DMS79 (cell line): ENCODE data around the gene MARCHF2.

ENCODE experiments used
- DNase-seq: peaks from one replicate; lab custom pipeline; 2025; lab: John Stamatoyannopoulos, UW

MARCHF2 gene

DNA sequence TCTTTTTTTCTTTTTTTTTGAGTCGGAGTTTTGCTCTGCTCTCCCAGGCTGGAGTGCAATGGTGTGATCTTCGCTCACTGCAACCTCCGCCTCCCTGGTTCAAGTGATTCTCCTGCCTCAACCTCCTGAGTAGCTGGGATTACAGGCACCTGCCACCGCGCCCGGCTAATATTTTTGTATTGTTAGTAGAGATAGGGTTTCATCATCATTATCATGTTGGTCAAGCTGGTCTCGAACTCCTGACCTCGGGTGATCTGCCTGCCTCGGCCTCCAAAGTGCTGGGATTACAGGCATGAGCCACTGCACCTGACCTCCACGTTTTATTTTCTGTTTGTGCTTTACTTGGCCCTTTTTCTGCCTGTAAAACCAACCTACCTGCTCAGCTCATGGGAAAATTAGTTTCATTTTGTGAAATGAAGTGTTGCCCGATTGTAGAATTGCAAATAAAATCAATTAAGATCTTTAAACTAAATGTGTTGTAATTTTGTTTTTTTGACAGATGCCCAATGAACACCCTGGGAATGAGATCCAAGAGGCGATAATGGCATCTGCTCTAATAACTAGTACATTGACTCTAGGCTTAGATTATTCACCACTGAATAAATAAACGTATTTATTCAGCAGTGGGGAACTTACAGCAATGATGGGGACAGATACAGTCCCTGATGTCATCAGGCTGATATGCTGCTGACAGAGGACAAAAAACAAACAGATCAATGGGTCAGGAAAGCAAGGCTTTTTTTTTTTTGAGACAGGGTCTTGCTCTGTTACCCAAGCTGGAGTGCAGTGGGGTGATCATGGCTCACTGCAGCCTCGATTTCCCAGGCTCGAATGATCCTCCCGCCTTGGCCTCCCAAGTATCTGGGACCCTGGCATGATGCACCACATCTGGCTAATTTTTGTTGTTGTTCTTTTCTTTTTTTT is 25.2 kb upstream of the MARCHF2 start:
- DNase-seq = no peak

DNA sequence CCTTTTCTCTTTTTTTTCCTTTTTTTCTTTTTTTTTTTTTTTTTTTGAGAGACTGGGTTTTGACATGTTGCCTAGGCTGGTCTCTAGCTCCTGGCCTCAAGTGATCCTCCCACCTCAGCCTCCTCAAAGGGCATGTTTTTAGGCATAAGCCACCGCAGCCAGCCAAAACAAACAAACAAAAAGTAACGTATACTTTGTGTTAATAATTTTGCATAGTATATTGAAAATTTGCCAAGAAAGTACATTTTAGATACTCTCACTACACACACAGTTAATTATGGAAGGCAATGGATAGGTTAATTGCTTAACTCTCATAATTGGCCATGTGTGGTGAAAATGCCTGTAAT is 24.5 kb upstream of the MARCHF2 start:
- no peak for DNase-seq

DNA sequence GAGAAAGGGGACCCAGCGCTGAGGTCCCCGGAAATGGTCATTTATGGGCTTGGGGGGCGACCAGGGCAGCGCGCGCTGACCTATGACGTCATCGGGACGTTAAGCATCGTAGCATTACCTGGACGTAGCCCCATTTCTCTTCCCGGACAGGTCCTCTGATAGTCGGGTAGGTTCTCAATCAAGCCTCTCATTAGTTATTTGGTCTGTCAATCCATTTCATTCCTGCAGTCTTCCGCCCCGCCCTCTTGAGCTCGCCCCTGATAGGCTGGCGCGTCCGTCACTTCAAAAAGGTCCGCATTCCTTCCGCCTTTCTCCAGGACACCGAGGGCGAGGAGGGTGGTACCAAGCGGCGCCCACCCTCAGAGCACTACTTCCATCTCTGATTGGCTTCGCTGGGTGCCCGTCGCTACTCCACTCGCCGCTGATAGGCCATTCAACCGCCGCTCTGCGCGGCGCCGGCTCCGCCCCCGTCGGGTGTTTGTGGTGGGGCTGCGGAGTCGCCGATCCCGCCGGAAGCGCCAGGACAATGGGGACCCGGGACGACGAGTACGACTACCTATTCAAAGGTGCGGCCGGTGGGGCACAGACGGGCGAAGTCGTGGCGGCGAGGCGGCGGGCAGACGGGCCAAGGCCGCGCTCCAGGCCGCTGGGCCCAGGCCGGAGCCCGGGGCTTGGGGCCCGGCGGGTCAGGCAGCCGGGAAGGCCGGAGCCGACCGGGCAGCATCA is 23.1 kb upstream of the MARCHF2 start, which contains the start of gene RAB11B:
TSS of gene RAB11B (plus strand) at position 470 of the 726 bp plus-strand sequence. CDS start at position 527, 57 bp downstream.
- DNase-seq = peak; percentile 100

DNA sequence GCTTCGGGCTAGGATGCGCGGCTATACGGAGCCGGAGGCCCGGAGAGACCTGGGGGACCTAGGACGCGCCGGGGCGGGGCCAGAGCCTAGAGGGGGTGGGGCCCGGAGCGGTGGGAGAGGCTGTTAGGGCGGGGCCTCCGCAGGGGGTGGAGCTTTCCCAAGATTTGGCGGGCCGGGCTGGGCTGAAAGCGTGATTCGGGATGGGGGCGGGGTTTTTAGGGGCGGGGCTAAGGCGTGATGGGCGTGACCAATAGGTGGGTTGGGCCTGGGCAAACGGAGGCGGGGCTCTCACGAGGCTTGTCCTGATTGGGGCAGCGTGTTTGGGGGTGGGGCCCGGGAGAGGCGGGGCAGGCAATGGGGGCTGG is 22.5 kb upstream of the MARCHF2 start:
- peak; percentile 61 for DNase-seq

DNA sequence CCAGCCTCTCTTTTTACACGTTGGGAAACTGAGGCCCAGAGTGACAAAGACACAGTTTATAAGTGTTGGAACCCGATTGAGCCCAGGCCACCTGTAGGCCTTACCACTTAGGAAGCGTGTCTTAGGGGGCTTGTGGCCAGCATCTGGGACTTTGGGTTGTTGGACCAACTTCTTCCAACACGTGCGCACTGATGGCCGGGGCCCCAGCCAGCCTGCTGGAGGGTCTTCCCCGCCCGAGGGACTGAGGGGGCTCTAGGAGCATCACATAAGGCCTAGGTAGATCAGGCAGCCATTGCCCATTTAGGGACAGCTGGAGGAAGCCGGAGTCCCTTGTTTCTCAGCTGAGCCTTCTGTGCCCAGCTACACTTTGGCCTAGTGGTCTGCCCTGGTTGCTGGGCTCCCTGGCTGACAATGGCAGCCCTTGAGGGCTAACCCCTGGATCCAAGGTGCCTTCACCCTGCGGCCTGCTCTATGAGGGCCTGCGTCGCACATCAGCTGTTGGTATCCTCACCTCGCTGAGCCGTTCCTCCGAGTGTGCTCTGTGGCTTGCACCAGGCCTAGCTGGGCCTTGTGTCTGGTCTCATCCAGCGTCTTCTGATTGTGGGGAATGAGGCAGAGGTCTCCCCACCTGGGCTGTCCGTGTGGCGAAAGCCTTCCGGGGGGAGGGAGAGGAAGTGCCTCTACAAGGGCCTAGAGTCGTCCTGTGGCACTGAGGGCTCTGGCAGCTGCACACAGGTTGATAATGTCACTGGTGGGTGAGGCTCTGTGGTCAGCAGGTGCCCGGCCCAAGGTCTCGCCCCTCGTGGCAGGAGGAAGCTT is 21.7 kb upstream of the MARCHF2 start:
- no peak for DNase-seq

DNA sequence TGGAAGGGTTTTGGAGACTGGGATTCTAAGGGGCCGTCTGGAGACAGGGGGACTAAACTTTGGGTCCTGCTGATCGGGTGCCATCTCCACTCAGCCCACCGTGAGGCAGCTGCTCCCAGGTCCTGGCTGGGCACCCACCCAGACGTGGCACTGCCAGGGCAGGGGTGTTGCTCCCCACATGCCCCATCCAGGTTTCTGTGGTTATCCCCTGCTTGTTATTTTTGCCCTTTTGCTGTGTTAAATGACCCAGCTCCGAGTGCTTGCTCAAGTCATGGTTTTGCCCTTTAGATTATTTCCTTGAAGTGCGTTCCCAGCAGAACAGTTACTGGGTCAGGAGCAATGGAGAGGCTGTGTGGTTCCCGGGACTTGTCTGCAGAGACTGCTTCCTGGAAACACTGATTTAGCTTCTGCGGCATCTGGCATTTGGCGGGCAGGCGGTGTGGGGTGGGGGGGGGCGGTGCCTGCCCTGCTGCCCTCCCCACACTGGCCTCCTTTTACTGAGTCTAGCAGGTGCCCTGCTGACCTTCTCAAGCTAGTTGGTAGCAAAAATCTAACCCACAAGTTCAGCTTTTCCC is 21.0 kb upstream of the MARCHF2 start:
- peak; percentile 65 for DNase-seq

DNA sequence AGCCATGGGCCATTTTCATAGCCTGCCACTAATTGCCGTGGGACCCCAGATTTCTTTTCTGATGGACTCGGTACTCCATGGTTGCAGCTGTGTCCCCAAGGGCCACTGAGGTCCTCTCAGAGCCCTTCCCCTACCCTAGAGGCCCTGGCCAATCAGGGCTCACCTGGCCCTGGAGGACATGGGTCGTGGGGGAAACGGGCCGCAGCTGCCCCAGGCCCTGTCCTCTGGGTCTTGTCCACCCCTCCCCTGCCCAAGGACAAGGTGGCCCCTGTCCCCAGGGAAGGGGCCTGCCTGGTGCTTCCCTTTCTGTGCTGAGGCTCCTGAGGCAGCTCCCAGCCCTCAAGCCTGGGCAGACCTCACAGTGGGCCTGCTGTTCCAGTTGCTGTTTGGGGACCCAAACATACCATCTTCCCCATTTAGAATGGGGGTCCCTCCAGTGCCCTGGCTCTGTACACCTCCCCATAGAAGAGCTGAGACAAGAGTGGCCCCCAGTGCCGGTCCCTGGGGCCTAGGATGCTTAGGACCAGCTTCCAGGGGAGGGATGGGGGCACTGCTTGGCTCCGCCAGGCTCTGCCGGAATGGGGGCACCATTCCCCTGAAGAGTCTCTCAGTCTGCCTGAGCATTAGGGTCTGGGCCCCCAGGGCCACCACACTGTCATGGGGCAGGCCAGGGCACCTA is 19.8 kb upstream of the MARCHF2 start:
- no peak for DNase-seq

DNA sequence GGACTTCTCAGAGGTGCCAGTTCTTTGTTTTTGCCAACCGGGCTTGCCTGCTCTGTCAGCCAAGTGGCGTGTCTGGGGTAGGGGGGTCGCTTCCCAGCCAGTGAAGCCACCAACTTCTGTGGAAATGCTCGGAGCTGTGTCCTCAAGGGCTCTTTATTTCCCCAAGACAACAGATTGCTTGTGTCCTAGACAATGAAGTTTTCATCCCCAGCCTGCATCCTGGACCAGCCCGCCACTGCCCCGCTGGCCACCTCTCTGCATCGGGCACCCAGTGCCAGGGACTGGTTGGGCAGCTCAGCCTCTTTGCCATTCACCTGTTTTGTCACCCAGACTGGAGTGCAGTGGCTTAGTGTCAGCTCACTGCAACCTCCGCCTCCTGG is 19.2 kb upstream of the MARCHF2 start:
- DNase-seq = no peak

DNA sequence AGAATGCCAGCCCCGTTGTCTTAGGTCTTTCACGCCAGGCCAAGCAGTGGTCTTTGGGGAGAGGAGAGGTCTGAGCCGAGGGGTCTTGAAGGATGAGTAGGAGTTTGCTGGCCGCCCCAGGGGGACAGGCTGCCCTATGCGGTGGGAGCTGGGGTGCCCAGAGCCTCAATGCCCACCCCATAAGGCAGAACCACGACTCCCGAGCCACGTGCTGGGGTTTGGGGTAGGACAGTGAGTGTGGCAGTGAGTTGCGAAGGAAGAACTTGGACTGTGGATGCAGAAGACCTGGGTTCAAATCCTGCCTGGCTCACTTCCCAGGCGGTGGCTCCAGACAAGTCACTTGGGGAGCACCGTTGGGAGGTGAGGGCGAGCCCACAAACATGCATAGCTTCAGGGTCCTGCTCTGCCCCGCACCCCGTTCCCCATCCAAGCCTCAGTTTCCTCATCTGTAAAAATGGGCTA is 17.5 kb upstream of the MARCHF2 start:
- DNase-seq = no peak

DNA sequence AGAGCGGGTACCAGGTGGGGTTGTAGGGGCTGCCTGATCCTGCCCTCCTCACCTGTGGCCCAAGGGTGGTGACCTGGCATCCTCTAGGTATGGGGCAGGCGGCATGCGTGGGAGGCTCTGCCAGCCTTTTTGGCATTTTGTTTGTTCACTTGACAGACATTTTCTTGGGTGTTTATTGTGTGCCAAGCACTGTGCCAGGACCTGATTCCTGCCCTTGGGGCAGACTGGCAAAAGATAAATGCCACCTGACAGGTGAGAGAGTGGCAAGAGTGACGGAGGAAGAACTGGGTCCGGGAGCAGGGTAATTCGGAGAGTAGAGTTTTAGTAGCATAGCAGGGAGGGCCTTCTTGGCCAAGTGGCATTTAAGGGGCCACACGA is 16.9 kb upstream of the MARCHF2 start:
- DNase-seq = no peak

DNA sequence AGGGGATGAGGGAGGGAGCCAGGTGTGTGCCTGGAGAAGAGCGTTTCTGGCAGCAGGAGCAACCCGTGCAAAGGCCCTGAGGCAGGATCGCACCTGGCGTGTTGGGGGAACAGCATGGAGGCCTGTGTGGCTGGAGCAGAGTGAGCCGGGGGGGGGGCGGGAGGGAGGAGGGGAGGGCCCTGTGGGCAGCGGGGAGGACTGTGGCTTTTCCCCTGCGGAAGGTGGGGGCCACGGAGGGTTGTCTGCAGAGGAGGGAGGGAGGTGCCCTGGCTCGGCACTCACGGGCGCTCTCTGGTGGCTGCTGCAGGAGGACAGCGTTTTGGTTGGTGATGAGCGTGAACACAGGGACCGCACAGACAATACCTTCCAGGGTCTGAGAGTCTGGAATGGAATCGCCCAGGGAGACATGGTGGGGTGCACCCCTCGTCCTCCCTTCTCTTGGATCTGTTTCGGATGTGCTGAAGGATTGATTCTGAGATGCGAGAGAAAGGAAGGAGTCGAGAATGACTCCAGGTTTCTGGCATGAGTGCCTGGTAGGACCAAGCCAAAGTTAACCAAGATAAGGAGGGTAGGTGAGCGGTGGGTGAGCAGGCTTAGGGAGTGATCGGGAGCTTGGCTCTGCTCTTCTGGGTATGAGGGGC is 16.4 kb upstream of the MARCHF2 start:
- DNase-seq = no peak

DNA sequence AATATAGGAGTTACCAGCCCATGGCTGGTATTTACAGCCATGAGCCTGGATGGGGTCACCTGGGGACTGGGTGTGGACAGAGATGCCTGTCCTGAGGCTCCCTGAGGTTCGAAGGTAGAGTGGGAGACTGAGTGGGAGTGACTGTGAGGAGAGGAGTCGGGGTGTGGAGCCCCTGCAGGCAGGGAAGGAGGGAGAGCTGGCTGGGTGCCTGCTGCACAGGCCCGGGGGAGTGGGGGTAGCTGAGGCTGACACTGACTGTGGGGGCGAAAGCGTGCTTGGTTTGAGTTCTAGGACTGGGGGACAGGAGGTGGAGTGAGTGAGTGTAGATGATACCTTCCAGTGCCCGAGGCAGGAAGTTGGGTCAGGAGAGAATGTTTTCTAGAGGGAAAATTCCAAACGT is 15.8 kb upstream of the MARCHF2 start:
- no peak for DNase-seq

DNA sequence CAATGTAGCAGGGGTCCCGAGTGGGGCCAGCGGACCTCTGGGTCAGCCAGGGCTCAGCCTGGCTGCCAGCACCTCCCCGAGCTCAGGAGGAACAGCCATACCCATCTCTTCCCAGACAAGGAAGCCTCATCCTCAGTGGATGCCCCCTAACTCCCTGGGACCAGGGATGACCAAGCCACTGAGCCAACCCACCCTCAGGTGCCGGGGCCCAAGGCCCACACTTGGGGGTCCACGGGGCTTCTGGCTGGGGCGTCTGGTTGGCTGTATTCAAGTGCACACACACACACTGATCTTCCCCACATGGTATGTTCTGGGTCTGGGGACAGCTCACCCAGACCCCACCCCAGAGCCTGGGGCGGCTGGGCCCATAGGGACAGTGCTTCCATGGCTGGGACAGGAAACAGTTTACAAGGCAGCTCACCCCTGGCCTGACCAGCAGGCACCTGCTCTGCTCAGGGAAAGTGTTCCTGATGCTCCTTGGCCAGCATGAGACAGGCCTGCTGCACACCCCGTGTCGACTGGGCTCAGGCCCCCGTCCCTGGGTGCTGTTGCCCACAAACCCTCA is 15.3 kb upstream of the MARCHF2 start:
- no peak for DNase-seq

DNA sequence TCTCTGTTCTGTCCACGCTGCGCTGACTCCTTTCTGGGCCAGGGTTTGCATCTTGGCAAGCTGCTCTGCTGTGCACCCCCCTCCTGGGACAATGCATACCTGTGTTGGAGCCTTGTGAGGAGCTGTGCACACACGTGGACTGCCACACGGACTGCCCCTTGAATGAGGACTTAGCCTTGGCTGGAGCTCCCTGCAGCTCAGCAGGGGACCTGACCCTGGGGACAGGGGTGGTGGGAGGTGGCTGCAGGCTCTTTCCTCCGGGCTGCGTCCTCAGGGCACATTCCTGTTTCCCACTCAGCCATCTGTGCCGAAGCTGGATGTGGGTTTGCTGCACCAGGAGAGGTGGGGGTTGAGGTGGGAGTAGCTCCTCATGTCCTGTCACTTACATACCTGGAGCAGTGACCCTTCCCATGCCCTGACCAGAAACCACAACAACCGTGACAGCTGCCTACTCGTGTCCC is 14.8 kb upstream of the MARCHF2 start:
- no peak for DNase-seq

DNA sequence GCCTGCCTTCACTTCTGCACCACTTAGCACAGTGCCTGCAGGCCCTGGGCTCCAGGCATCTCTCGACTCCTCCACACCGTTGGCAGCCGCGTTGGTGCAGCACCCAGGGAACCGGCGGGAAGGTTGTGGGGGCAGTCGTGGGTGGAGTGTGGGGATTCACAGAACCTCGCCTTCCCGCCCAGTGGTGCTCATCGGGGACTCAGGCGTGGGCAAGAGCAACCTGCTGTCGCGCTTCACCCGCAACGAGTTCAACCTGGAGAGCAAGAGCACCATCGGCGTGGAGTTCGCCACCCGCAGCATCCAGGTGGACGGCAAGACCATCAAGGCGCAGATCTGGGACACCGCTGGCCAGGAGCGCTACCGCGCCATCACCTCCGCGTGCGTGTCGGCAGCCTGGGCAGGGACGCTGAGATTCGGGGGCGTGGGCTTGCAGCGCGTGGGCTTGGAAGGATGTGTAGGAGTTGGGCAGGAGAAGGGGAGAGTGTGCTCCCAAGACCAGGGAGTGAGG is 13.4 kb upstream of the MARCHF2 start:
- DNase-seq = no peak

DNA sequence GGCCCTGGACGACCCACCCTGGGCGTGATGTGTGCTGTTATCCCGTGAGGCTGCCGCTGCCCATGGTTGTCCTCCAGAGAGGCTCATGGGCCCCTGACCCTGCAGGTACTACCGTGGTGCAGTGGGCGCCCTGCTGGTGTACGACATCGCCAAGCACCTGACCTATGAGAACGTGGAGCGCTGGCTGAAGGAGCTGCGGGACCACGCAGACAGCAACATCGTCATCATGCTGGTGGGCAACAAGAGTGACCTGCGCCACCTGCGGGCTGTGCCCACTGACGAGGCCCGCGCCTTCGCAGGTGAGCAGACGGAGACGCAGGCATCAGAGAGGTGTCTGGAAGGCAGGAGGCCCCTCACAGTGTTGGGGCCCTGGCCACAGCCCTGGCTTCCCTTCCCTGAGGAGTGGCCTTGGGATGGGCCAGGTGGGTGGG is 11.1 kb upstream of the MARCHF2 start:
- no peak for DNase-seq

DNA sequence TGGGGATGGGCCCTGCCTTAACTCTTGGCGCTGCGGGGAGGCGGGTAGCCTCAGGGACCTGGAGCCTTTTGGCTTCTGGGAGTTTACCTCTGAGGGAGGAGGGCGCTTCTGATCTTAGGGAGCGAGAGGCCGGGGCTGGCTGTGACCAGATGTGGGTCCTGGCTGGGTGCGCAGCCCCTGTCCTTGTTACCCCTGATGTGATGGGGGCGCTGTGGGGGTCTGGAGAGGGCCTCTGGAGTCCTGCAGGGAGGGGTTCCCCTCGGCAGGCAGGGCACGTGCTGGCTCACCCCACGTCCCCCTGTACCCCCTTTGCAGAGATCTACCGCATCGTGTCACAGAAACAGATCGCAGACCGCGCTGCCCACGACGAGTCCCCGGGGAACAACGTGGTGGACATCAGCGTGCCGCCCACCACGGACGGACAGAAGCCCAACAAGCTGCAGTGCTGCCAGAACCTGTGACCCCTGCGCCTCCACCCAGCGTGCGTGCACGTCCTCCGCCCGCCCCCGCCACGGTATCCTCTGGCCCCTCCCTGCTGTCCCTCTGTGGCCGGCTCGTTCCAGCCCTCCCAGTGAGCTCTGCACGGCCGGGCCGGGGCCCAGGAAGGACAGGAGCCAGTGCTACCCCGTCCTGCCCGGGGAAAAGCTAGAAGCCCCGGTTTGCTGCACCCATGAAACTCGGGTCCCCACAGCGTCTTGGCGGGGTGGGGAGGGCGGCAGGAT is 9.8 kb upstream of the MARCHF2 start:
- DNase-seq = no peak

DNA sequence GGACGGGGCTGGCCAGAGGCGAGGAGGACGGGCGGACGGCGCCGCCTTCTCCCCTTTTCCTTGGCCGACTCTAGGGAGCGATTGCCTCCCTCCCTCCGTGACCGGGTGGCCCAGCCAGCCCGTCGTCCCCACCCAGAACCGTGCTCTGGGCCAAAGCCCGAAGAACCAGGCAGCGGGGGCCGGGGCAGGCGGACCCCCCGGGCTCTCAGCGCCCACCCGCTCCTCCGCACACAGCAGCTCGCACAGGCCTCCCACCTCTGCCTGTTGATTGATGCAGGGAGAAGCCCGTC is 9.3 kb upstream of the MARCHF2 start:
- no peak for DNase-seq

DNA sequence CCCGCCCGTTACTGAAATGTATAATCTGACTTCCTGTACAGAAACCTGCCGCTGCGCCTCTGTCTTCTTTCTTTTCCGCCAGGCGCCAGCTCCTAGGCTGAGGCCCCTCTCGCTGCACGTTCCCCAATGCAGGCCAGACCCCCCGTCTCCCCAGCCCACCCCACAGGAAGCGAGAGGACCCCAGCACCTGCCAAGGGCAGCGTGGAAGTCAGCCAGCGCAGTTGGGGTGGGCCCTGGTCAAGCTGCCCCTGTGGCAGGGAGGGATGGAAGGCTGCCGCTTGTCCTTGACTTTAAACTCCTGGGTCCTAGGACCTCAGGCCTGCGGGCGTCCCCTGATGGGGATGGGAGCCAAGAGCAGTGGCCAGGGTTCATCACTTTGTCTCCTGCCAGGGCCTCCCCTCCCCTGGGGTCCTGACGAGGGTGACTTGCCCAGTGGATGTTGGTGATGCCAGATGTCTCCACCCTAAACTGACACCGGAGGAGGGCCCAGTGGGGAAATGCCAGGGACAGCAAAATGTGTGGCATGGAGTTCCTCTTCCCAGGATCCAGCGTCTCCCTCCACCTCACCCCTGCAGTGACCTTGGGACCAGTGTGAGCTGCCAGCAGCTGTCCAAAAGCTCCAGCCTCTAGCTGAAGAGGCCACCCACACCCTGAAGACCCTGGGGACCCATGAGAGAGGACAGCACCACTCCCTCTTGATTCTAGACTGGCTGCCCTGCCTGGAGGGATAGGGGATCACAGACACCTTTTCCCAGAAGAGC is 8.5 kb upstream of the MARCHF2 start:
- DNase-seq = no peak
